PFSK-1 (cell line): ENCODE results near the gene SKAP2.

Experiments used
- FOXP2 ChIP-seq: optimal IDR thresholded peaks from 2 replicates; pipeline ENCODE3; 2011; ENCODE audit warnings: borderline replicate concordance, control low read depth, inconsistent platforms; ENCODE audit not compliant: insufficient read depth; ENCODE audit errors: extremely low read length, extremely low read depth
- POLR2AphosphoS5 ChIP-seq: IDR thresholded peaks from 2 replicates; pipeline ENCODE4 v1.6.1; 2012; ENCODE audit warnings: low read depth, mild to moderate bottlenecking, control low read depth, low read length, moderate library complexity
- SIN3A ChIP-seq: IDR thresholded peaks from 2 replicates; pipeline ENCODE4 v1.6.1; 2012; ENCODE audit warnings: mild to moderate bottlenecking, low read length, moderate library complexity, borderline replicate concordance; ENCODE audit not compliant: insufficient read depth
- TAF1 ChIP-seq: IDR thresholded peaks from 2 replicates; pipeline ENCODE4 v1.6.1; 2012; ENCODE audit warnings: low read length, control low read depth, borderline replicate concordance; ENCODE audit not compliant: insufficient read depth
- TF ChIP-seq, protein P1 (sequence below), 2 experiments: IDR thresholded peaks; 2 replicates each; pipeline versions ENCODE4 v1.6.1 to v1.8.0; 2011 to 2012; ENCODE audit warnings: low read depth in 2 of 2, low read length in 2 of 2, control low read depth in 1 of 2, inconsistent platforms in 1 of 2, mild to moderate bottlenecking in 1 of 2, moderate library complexity in 1 of 2; ENCODE audit not compliant: insufficient read depth in 1 of 2

DNA sequence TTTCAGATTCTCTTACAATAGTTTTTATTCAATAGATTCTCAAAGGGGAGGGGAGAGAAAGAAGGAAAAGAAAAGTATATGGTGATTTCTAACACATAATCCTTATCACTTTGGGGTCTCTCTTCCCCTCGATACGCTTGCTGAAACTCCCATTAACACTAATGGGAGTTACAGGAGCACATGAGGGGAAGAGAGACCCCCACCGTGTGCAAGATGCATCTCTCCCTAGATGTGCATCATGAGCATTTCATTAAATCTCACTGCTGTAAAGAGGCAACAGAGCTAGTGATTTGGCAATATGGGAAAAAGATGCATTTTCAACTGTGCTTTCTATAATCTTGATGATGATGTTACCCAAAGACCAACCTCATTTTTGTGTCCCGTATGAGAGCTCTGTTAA lies 177.4 kb downstream of the SKAP2 start:
- TF ChIP-seq POLR2AphosphoS5 (no peak), SIN3A (no peak), FOXP2 (no peak), TAF1 (no peak)
- TF ChIP-seq, protein P1, sequence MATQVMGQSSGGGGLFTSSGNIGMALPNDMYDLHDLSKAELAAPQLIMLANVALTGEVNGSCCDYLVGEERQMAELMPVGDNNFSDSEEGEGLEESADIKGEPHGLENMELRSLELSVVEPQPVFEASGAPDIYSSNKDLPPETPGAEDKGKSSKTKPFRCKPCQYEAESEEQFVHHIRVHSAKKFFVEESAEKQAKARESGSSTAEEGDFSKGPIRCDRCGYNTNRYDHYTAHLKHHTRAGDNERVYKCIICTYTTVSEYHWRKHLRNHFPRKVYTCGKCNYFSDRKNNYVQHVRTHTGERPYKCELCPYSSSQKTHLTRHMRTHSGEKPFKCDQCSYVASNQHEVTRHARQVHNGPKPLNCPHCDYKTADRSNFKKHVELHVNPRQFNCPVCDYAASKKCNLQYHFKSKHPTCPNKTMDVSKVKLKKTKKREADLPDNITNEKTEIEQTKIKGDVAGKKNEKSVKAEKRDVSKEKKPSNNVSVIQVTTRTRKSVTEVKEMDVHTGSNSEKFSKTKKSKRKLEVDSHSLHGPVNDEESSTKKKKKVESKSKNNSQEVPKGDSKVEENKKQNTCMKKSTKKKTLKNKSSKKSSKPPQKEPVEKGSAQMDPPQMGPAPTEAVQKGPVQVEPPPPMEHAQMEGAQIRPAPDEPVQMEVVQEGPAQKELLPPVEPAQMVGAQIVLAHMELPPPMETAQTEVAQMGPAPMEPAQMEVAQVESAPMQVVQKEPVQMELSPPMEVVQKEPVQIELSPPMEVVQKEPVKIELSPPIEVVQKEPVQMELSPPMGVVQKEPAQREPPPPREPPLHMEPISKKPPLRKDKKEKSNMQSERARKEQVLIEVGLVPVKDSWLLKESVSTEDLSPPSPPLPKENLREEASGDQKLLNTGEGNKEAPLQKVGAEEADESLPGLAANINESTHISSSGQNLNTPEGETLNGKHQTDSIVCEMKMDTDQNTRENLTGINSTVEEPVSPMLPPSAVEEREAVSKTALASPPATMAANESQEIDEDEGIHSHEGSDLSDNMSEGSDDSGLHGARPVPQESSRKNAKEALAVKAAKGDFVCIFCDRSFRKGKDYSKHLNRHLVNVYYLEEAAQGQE (IDR thresholded peaks at IDR 0.05; ENCODE audit: insufficient read depth in 1 of 2, low read depth in 2 of 2, low read length in 2 of 2): no peak
